ENCODE measurements around the gene GDF10. TPM values are rescaled to one million over a fixed set of nuclear protein-coding genes. Genes with fewer than 3 reads are reported as not detected.

GDF10 gene
- total and polyA plus RNA-seq, 9 of the 15 experiments (the other 6 are each of a cell fraction or from before 2014, with no cell fraction given): 0.03 to 0.20 (median 0.11) TPM; not detected in 6

DNA sequence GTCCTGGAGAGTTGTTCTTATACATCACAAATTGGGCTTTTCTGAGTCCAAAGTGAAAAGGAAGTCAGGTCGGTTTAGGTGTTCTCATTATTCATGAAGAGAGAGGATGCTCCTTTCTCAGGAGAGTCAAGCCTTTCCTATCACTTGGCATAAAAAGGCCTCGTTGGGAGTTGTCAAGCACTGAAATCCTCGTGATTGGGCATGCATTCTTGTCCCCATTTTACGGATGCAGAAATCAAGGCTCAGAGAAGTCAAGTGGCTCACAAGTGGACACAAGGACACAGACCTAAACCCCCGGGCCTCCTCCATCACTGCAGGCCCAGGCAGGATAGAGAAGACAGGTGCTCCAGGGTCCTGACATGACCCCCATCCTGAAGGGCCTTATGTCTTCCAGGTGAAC, 56.7 kb downstream of the GDF10 start:
- CTCF ChIA-PET (ENCODE audit: low intra/inter-chr PET ratio): no interaction called here

DNA sequence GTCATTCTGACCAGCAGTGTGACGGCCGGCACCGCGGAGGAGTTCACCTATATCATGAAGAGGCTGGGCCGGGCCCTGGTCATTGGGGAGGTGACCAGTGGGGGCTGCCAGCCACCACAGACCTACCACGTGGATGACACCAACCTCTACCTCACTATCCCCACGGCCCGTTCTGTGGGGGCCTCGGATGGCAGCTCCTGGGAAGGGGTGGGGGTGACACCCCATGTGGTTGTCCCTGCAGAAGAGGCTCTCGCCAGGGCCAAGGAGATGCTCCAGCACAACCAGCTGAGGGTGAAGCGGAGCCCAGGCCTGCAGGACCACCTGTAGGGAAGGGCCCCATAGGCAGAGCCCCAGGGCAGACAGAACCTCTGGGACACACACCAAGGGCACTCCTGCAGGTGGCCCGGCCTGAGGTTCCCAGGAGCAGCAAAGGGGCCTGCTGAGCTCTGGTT, 57.2 kb downstream of the GDF10 start:
- no peaks in the 10 kb centered on the region for H3K36me3 ChIP-seq (ENCODE audit: control insufficient read depth, insufficient read depth, low read length)
- intact Hi-C loops (cut with micrococcal nuclease) (no loop called here), in situ Hi-C loops (cut with MboI) (no loop called here)
- peaks cover 9% of the 10 kb centered on the region; the same call in 1 of the 2 replicates for H4K20me1 ChIP-seq (replicated peaks; ENCODE audit: control insufficient read depth, insufficient read depth, low read length)
- H3K27ac ChIP-seq (ENCODE audit: extremely low read depth, low read depth, low read length): no peak overlapping the region
- CTCF ChIA-PET (ENCODE audit: low intra/inter-chr PET ratio): no interaction called here
- ATAC-seq: no peak
- POLR2A ChIA-PET: no interaction called here
- peaks cover 0 to 3% of the 10 kb centered on the region in 2 experiments; a peak in 1 of 5 replicates for H3K4me1 ChIP-seq (replicated peaks in 1 of 2; ENCODE audit: control insufficient read depth in 2 of 2, insufficient read depth in 2 of 2, low read length in 2 of 2)
- H3K4me2 ChIP-seq (ENCODE audit: insufficient read depth, low read length): no peak overlapping the region
- peaks cover 9 to 46% of the 10 kb centered on the region in 2 experiments for H3K27me3 ChIP-seq (ENCODE audit: control insufficient read depth in 2 of 2, insufficient read depth in 2 of 2, low read length in 2 of 2)
- no peak for FAIRE-seq
- no peak overlapping the region for H3K4me3 ChIP-seq
- H3K9ac ChIP-seq (ENCODE audit: insufficient read depth in 1 of 2, low read depth in 2 of 2, low read length in 2 of 2): no peak overlapping the region
- H2AFZ ChIP-seq (ENCODE audit: low read depth, low read length): no peak overlapping the region
- no peaks in the 10 kb centered on the region for H3K9me1 ChIP-seq (ENCODE audit: control insufficient read depth, insufficient read depth, low read length)
- no peaks in the 10 kb centered on the region for H3K79me2 ChIP-seq (ENCODE audit: control insufficient read depth, insufficient read depth, low read length)
- DNase-seq (ENCODE audit: extremely low read depth in 1 of 4, low spot score in 3 of 4): no peak
- no TSS peak for BruUV-seq (replicated peaks)
- TF ChIP-seq, protein P1, sequence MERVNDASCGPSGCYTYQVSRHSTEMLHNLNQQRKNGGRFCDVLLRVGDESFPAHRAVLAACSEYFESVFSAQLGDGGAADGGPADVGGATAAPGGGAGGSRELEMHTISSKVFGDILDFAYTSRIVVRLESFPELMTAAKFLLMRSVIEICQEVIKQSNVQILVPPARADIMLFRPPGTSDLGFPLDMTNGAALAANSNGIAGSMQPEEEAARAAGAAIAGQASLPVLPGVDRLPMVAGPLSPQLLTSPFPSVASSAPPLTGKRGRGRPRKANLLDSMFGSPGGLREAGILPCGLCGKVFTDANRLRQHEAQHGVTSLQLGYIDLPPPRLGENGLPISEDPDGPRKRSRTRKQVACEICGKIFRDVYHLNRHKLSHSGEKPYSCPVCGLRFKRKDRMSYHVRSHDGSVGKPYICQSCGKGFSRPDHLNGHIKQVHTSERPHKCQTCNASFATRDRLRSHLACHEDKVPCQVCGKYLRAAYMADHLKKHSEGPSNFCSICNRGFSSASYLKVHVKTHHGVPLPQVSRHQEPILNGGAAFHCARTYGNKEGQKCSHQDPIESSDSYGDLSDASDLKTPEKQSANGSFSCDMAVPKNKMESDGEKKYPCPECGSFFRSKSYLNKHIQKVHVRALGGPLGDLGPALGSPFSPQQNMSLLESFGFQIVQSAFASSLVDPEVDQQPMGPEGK (CRISPR knock-in tag; IDR thresholded peaks at IDR 0.05; ENCODE audit: borderline replicate concordance): no peak
- TF ChIP-seq SAP30 (IDR thresholded peaks at IDR 0.05; ENCODE audit: borderline replicate concordance, insufficient read depth, low read depth, low read length, poor library complexity, severe bottlenecking): no peak
- TF ChIP-seq FOXM1 (IDR thresholded peaks at IDR 0.05; ENCODE audit: low read depth): no peak
- no peak for TF ChIP-seq FOXM1 (CRISPR knock-in tag; IDR thresholded peaks at IDR 0.05; ENCODE audit: low read depth)
- no peak for TF ChIP-seq ZNF311 (CRISPR knock-in tag; IDR thresholded peaks at IDR 0.05)
- no peak for TF ChIP-seq KHSRP (IDR thresholded peaks at IDR 0.05)
- H3K9me3 ChIP-seq (replicated peaks; ENCODE audit: control insufficient read depth, insufficient read depth, low read depth, low read length): no peaks in the 10 kb centered on the region
- WGBS (ENCODE audit: insufficient coverage, low coverage, missing lambda C conversion rate): 3% methylated on average over 12 of the region's 12 CpGs

More for the DNA sequence above, 56.7 kb downstream of the GDF10 start:
- Histone ChIP-seq H3K27ac (ENCODE audit: extremely low read depth, low read depth, low read length) (no peak overlapping the region), H3K9me3 (replicated peaks; ENCODE audit: control insufficient read depth, insufficient read depth, low read depth, low read length) (no peaks in the 10 kb centered on the region), H3K79me2 (ENCODE audit: control insufficient read depth, insufficient read depth, low read length) (no peaks in the 10 kb centered on the region), H2AFZ (ENCODE audit: low read depth, low read length) (no peak overlapping the region), H4K20me1 (replicated peaks; ENCODE audit: control insufficient read depth, insufficient read depth, low read length) (peaks cover 14% of the 10 kb centered on the region; the same call in 1 of the 2 replicates), H3K9me1 (ENCODE audit: control insufficient read depth, insufficient read depth, low read length) (no peaks in the 10 kb centered on the region), H3K27me3 (ENCODE audit: control insufficient read depth in 2 of 2, insufficient read depth in 2 of 2, low read length in 2 of 2) (peaks cover 7 to 47% of the 10 kb centered on the region in 2 experiments), H3K4me2 (ENCODE audit: insufficient read depth, low read length) (no peak overlapping the region), H3K4me1 (replicated peaks in 1 of 2; ENCODE audit: control insufficient read depth in 2 of 2, insufficient read depth in 2 of 2, low read length in 2 of 2) (peaks cover 0 to 3% of the 10 kb centered on the region in 2 experiments; a peak in 1 of 5 replicates), H3K36me3 (ENCODE audit: control insufficient read depth, insufficient read depth, low read length) (no peaks in the 10 kb centered on the region), H3K4me3 (no peak overlapping the region), H3K9ac (ENCODE audit: insufficient read depth in 1 of 2, low read depth in 2 of 2, low read length in 2 of 2) (no peak overlapping the region)
- POLR2A ChIA-PET: no interaction called here
- in situ Hi-C loops (cut with MboI): no loop called here
- TF ChIP-seq ZKSCAN1 (IDR thresholded peaks at IDR 0.05; ENCODE audit: low read depth, low read length): no peak
- TF ChIP-seq RBM25 (IDR thresholded peaks at IDR 0.05; ENCODE audit: low read depth, low read length, severe bottlenecking): peak; percentile 58
- WGBS (ENCODE audit: insufficient coverage, low coverage, missing lambda C conversion rate): 2% methylated on average over 5 of the region's 5 CpGs
- ATAC-seq (no peak), FAIRE-seq (no peak), DNase-seq (ENCODE audit: extremely low read depth in 1 of 4, low spot score in 3 of 4) (no peak)
- no TSS peak for BruUV-seq (replicated peaks)
- intact Hi-C loops (cut with micrococcal nuclease): no loop called here

Data from K562 (cell line).